Heart left ventricle (tissue), 16 donors: ENCODE data around the gene ST6GALNAC4. TPM values are rescaled to one million over a fixed set of nuclear protein-coding genes. Genes with fewer than 3 reads are reported as not detected.
A peak's percentile ranks its signal among the peaks of the same experiment; 100 is the strongest.

Source experiments
- ATAC-seq, 4 donors: fragments of 200-7000 bp; cut with Tn5 transposase; one replicate each; pipeline ENCODE4 v1.9.1; 2020 to 2022; ENCODE audit warnings: moderate library complexity in 4 of 4, mild to moderate bottlenecking in 3 of 4, moderate number of reproducible peaks in 1 of 4
- DNase-seq, 5 donors: peaks; one replicate each; pipeline ENCODE4 v3.0.0-alpha.2; 2020
- H3K27ac ChIP-seq, 12 donors: fragments of 200-600 bp; sonication (generic) in 4 of 12; one replicate each; pipeline versions ENCODE4 v1.5.0 to v1.8.0; 2016 to 2022; ENCODE audit warnings: mild to moderate bottlenecking in 2 of 12
- H3K27me3 ChIP-seq, 9 donors: fragments of 200-600 bp; sonication (generic) in 2 of 9; one replicate each; pipeline versions ENCODE4 v1.5.1 to v1.8.0; 2016 to 2022; ENCODE audit warnings: mild to moderate bottlenecking in 3 of 9
- H3K36me3 ChIP-seq, 9 donors: fragments of 200-600 bp; sonication (generic) in 2 of 9; one replicate each; pipeline versions ENCODE4 v1.5.0 to v1.8.0; 2018 to 2022; ENCODE audit warnings: mild to moderate bottlenecking in 2 of 9
- H3K4me1 ChIP-seq, 12 donors: fragments of 200-600 bp; sonication (generic) in 4 of 12; one replicate each; pipeline versions ENCODE4 v1.5.0 to v1.8.0; 2016 to 2022; ENCODE audit warnings: mild to moderate bottlenecking in 3 of 12
- H3K4me3 ChIP-seq, 12 donors: fragments of 200-600 bp; sonication (generic) in 4 of 12; one replicate each; pipeline versions ENCODE4 v1.5.0 to v1.8.0; 2017 to 2022; ENCODE audit warnings: mild to moderate bottlenecking in 9 of 12, moderate library complexity in 4 of 12
- H3K9me3 ChIP-seq, 12 donors: fragments of 200-600 bp; sonication (generic) in 4 of 12; one replicate each; pipeline versions ENCODE4 v1.5.0 to v1.8.0; 2016 to 2022; ENCODE audit warnings: mild to moderate bottlenecking in 1 of 12
- CTCF ChIP-seq, 12 donors: fragments of 200-600 bp; sonication (generic) in 4 of 12; IDR thresholded peaks; one replicate each; pipeline versions ENCODE4 v1.5.0 to v1.8.0; 2018 to 2022; ENCODE audit warnings: antibody characterized with exemption in 12 of 12, mild to moderate bottlenecking in 5 of 12
- POLR2A ChIP-seq, 2 donors: fragments of 450-650 bp; IDR thresholded peaks; one replicate each; pipeline ENCODE4 v1.6.1; 2017; ENCODE audit warnings: antibody characterized with exemption in 2 of 2, mild to moderate bottlenecking in 2 of 2, moderate library complexity in 2 of 2
- WGBS, 4 donors: extraction: QIAGEN DNeasy Blood & Tissue Kit in 2 of 4; methylation state at CpG; one replicate each; pipeline versions ENCODE4 v1.1.5 to v1.1.7; 2013 to 2018; 5-methylcytosine and 5-hydroxymethylcytosine counted together
- intact Hi-C, 10 donors: fragments of 100-400 bp; cut with DNase I; formaldehyde crosslinking; loops; one replicate each; pipeline versions ENCODE4 v1.11.1 to v1.14.2; 2022
- polyA plus RNA-seq, 2 donors: library from polyadenylated mRNA; stranded (reverse); fragments of 200-250 nt; gene quantifications; one replicate each; pipeline ENCODE4 v1.2.3, GENCODE V29; 2013
- total RNA-seq, 9 donors: library from RNA; depleted of rRNA in 2 of 9; stranded (reverse); fragments of >200 nt in 2 of 9; fragmentation: NEBNext Ultra II Directional in 3 of 9; extraction: Animal tissue kit (Norgen Biotek cat#: 25700) in 3 of 9; gene quantifications; one replicate each; pipeline versions ENCODE4 v1.1.0 to v1.2.4, GENCODE V29; 2016 to 2023
- donor health status: ischemic (EF 13 %, LVEDD 7.1; RV severe dilation, severe dysfunction).
- donor health status: healthy with polysubstance abuse.
- donor health status: DM: no; HTN: yes; CAD: no.
- donor health status: DM: no; HTN: no; CAD: no.
- donor health status: ischemic (EF 25% LVEDD 6.9; RV normal size, moderate dysfunction).
- donor health status: ischemic (EF 25% LVEDD 5.7; RV mildly dilated, moderate dysfunction).
- donor health status: healthy.
- donor health status: DM: yes; HTN: yes; CAD: no.
- donor health status: ischemic (EF 35%, LVEDD 5.7; RV mildly dilated, moderate dysfunction).
- donor health status: nonischemic (EF 11% LVEDD 7.7; RV severe dilation, severe dysfunction).
- donor health status: DM: yes; HTN: yes; CAD: no.
- donor health status: PGD.
- donor health status: ischemic (EF 29% LVEDD 5.4; RV normal size, mild dysfunction).
- donor health status: nonischemic (EF 23%, LVEDD 6.1; RV moderate dilation, normal function).

ST6GALNAC4 gene
- total and polyA plus RNA-seq, 11 donors, result 17.0 to 72.0 (median 42.6) TPM

DNA sequence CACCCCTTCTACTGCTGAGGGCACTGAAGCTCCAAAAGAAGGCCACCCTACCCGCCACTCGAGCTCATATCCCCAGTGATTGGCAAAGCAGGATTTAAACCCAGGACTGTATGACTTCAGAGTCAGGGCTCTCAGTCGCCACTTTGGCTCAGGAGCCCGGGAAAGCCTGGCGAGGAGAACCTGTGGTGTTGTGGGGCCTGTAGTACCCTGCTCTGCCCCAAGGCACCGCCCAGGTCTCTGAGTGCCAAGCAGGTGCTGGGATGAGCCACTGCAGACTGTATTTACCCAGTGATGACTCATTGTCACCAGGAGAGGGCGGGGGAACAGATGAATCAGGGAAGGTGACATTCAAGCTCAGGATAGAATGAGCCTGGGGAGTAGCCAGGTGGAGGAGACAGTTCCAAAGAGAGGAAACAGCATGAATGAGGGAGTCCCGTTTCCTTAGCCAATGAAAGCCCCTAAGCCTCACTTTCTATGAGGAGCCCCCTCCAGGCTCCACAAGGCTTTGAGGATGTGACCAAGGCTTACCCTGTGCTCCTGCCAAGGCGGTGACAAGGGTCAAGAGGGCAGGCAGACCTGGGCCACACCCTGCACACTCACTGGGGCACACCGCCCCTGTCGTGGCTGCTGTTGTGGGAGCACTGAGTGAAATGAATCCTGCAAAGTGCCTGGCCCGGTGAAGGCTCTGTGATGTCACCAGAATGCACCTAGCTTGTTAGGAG is 38.6 kb upstream of the ST6GALNAC4 start:
- DNase-seq, result peak in 4 of 5 donors; percentile 62 to 83 (median 68)
- peak; percentile 72 to 88 (median 84) for ATAC-seq
- 49 to 55% (median 54%) methylated on average over 10 to 12 of the region's 12 CpGs for WGBS, 4 donors
- H3K4me1 ChIP-seq, result peaks cover 0 to 56% (median 41%) of the 10 kb centered on the region in 12 donors
- H3K27ac ChIP-seq, result peak overlapping the region in 11 of 12 donors; percentile 39 to 84 (median 75)
- intact Hi-C loops, result no loop called here
- TF ChIP-seq POLR2A (IDR thresholded peaks at IDR 0.05), result no peak
- TF ChIP-seq CTCF (IDR thresholded peaks at IDR 0.05), result peak in 11 of 12 donors; percentile 13 to 45 (median 27)
- no peaks in the 10 kb centered on the region for H3K27me3 ChIP-seq
- no peak overlapping the region for H3K4me3 ChIP-seq
- no peaks in the 10 kb centered on the region for H3K36me3 ChIP-seq
- peaks cover 0 to 4% (median 0%) of the 10 kb centered on the region in 12 donors for H3K9me3 ChIP-seq

DNA sequence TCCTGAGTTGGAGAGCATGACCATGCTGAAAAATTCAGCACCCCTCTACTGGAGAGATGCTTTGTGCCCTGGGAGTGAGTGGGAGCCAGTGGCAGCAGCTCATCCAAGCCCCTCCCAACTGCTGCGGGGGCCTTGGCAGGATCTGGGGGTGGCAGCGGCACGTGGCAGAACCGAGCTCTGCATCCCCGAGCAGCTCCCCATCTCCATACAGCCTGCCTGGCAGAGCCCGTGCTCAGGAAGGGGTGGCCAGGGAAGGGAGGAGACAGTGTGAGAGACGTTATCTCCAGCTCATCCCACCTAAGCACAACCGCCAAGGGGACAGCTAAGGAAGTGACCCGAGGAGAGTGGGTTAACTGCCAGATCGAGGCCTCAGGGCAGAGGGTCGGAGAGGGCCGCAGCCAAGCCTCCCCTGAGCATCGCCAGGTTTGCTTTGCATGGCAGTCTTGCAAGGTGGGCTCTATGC is 38.0 kb upstream of the ST6GALNAC4 start:
- no peak for TF ChIP-seq CTCF (IDR thresholded peaks at IDR 0.05)
- H3K27ac ChIP-seq, result peak overlapping the region in 11 of 12 donors; percentile 39 to 84 (median 64)
- WGBS, 4 donors, result 38 to 57% (median 48%) methylated on average over 9 to 13 of the region's 13 CpGs
- intact Hi-C loops, result no loop called here
- peaks cover 0 to 4% (median 0%) of the 10 kb centered on the region in 12 donors for H3K9me3 ChIP-seq
- H3K36me3 ChIP-seq, result no peaks in the 10 kb centered on the region
- H3K27me3 ChIP-seq, result no peaks in the 10 kb centered on the region
- DNase-seq, result peak in 1 of 5 donors; percentile 24
- no peak overlapping the region for H3K4me3 ChIP-seq
- peak in 2 of 4 donors; percentile 5 to 8 for ATAC-seq
- H3K4me1 ChIP-seq, result peaks cover 0 to 56% (median 42%) of the 10 kb centered on the region in 12 donors

DNA sequence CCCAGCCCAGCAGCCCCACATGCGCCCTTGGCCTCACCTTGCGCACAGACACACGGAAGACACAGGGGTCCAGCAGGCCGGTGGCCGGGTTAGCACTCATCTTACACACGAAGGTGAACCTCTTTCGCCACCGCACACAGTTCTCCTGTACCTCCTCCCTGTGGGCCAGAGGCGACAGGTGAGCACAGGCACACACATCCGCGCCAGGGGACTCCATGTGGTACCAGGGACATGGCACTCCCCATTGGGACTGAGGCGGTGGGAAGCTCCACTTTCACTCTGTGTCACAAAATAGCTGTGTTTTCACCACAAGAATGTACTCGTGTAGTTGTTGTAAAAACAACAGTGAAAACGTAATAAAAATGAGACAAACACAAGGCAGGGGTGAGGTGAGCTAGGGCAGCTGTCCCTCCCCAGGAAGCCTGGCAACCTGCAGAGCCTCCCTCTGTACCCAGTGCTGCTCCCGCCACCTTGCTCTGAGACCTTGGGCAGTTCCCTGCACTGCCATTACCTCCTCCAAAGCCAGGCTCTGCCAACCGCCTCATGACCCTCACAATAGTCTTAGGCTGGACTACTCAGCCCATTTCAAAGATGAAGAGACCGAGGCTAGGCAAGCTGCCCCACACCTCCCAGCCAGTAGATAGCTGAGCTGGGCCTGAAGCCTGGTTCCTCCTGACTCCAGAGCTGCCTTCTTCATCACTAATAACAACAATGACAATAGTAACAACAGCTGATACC is 37.1 kb upstream of the ST6GALNAC4 start:
- ATAC-seq (no peak), DNase-seq (peak in 1 of 5 donors; percentile 25)
- TF ChIP-seq CTCF (IDR thresholded peaks at IDR 0.05) (no peak), POLR2A (IDR thresholded peaks at IDR 0.05) (no peak)
- 91 to 95% (median 93%) methylated on average over 16 to 17 of the region's 17 CpGs for WGBS, 4 donors
- Histone ChIP-seq H3K4me3 (no peak overlapping the region), H3K36me3 (no peaks in the 10 kb centered on the region), H3K27me3 (no peaks in the 10 kb centered on the region), H3K9me3 (peaks cover 0 to 4% (median 0%) of the 10 kb centered on the region in 12 donors), H3K4me1 (peaks cover 0 to 63% (median 45%) of the 10 kb centered on the region in 12 donors), H3K27ac (peak overlapping the region in 4 of 12 donors; percentile 53 to 81 (median 69))
- intact Hi-C loops, result no loop called here

- intact Hi-C loops, result no loop called here
- Histone ChIP-seq H3K36me3 (no peaks in the 10 kb centered on the region), H3K4me3 (no peak overlapping the region), H3K27me3 (no peaks in the 10 kb centered on the region), H3K27ac (peak overlapping the region in 2 of 12 donors; percentile 53 to 78), H3K9me3 (peaks cover 0 to 4% (median 0%) of the 10 kb centered on the region in 12 donors), H3K4me1 (peaks cover 0 to 70% (median 46%) of the 10 kb centered on the region in 12 donors)
- no peak for TF ChIP-seq POLR2A (IDR thresholded peaks at IDR 0.05)
- no peak for TF ChIP-seq CTCF (IDR thresholded peaks at IDR 0.05)
- ATAC-seq (no peak), DNase-seq (no peak)
- 94 to 97% (median 95%) methylated on average over 1 of the region's 1 CpG for WGBS, 4 donors
Measured at GRCh38 chr9:127953154-127953553, 36.3 kb upstream of the ST6GALNAC4 start.
